Measurements from ENCODE around the gene QRFP. TPM values are rescaled to one million over a fixed set of nuclear protein-coding genes. Genes with fewer than 3 reads are reported as not detected.

QRFP gene
- polyA plus RNA-seq, 2 of the 4 experiments (the other 2 are of a cell fraction) = not detected

GRCh38 chr9:130905902-130906734 is 9.5 kb upstream of the QRFP start:
- no peaks in the 10 kb centered on the region for H3K4me1 ChIP-seq
- no peak overlapping the region for H3K27ac ChIP-seq
- ATAC-seq = no peak
- POLR2A ChIA-PET = no interaction called here
- H3K9me3 ChIP-seq = no peaks in the 10 kb centered on the region
- TF ChIP-seq HEYL (CRISPR knock-in tag; IDR thresholded peaks at IDR 0.05) (no peak), POLR2AphosphoS2 (conservative IDR thresholded peaks at IDR 0.05; ENCODE audit: low read length) (no peak), CHD4 (IDR thresholded peaks at IDR 0.05; ENCODE audit: borderline replicate concordance) (no peak), ZC3H11A (IDR thresholded peaks at IDR 0.05) (no peak), REST (IDR thresholded peaks at IDR 0.05) (no peak), SREBF2 (IDR thresholded peaks at IDR 0.05) (no peak), NR3C1 (IDR thresholded peaks at IDR 0.05) (no peak), MAFK (IDR thresholded peaks at IDR 0.05; ENCODE audit: partially characterized antibody) (no peak), MYC (IDR thresholded peaks at IDR 0.05; ENCODE audit: borderline replicate concordance, low read length) (no peak), ZFP36 (IDR thresholded peaks at IDR 0.05; ENCODE audit: borderline replicate concordance, partially characterized antibody) (no peak)
- 81% methylated on average over 22 of the region's 24 CpGs for WGBS (ENCODE audit: missing lambda C conversion rate)
- CTCF ChIA-PET = interaction anchor here (0.8 to 2.7 kb wide), 8 partner anchors 9 to 92 kb away, joined by 3 to 10 read pairs (median 4); partner anchors contain the start of gene QRFP
- no peak for DNase-seq (ENCODE audit: low read depth in 1 of 2, low spot score in 1 of 2)
- FAIRE-seq = no peak
- no peak overlapping the region for H3K4me3 ChIP-seq
- no peak overlapping the region for H3K4me2 ChIP-seq

GRCh38 chr9:130905125-130905901 is 8.7 kb upstream of the QRFP start:
- ChIA-PET CTCF (interaction anchor here (0.7 to 1.6 kb wide), 10 partner anchors 9 to 149 kb away, joined by 3 to 6 read pairs (median 4); partner anchors contain the start of gene QRFP), POLR2A (no interaction called here)
- whole genome bisulfite sequencing (ENCODE audit: missing lambda C conversion rate) = 81% methylated on average over 15 of the region's 24 CpGs
- Histone ChIP-seq H3K4me1 (no peaks in the 10 kb centered on the region), H3K4me3 (no peak overlapping the region), H3K4me2 (no peak overlapping the region), H3K9me3 (no peaks in the 10 kb centered on the region), H3K27ac (no peak overlapping the region)
- TF ChIP-seq EHF (CRISPR knock-in tag; IDR thresholded peaks at IDR 0.05) (no peak), KDM1A (IDR thresholded peaks at IDR 0.05; ENCODE audit: low read depth) (no peak), TFCP2L1 (CRISPR knock-in tag; IDR thresholded peaks at IDR 0.05) (no peak), E2F6 (IDR thresholded peaks at IDR 0.05; ENCODE audit: borderline replicate concordance, low read depth) (no peak), EHMT2 (IDR thresholded peaks at IDR 0.05; ENCODE audit: low read depth) (no peak), SMC3 (IDR thresholded peaks at IDR 0.05) (no peak), USF2 (IDR thresholded peaks at IDR 0.05) (no peak), POLR2A (IDR thresholded peaks at IDR 0.05; ENCODE audit: low read length) (no peak), MAZ (IDR thresholded peaks at IDR 0.05; ENCODE audit: borderline replicate concordance, low read depth, low read length) (no peak)
- FAIRE-seq (no peak), DNase-seq (ENCODE audit: low read depth in 1 of 2, low spot score in 1 of 2) (no peak), ATAC-seq (no peak)

All from A549 (cell line).